GM18907 (cell line): Measurements from ENCODE around the gene ST6GALNAC3.
"Not testable (repeated sequence)": the region's sequence is repeated elsewhere in the genome, so short reads cannot be mapped to it uniquely, and the experiment has no call there.

ENCODE experiments used
- ATAC-seq: cut with Tn5 transposase; IDR thresholded peaks from one replicate; pipeline ENCODE4 v1.9.1; 2021; ENCODE audit warnings: mild to moderate bottlenecking, moderate library complexity; ENCODE audit not compliant: unreplicated experiment

ST6GALNAC3 gene

DNA sequence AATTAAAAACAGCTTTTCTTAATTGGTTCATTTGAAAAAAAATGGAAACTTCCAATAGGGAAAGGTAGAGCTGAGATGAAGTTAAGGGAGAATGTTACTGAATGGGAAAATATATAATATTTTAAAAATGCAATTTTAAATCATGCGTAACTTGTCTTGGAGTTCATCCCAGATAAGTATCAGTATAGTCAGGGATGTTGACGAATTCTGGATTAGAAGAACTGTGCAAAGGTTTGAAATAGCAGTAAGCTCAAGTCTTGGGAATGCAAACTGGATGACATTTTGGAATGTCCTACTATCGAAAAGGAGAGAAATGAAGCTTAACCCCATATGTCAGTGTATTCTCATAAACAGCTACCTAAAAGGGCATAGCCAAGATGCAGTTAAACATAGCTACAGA, 4.0 kb upstream of the ST6GALNAC3 start:
- no peak for ATAC-seq

- ATAC-seq = no peak
Observed at GRCh38 chr1:76073481-76073880, 1.1 kb upstream of the ST6GALNAC3 start.

DNA sequence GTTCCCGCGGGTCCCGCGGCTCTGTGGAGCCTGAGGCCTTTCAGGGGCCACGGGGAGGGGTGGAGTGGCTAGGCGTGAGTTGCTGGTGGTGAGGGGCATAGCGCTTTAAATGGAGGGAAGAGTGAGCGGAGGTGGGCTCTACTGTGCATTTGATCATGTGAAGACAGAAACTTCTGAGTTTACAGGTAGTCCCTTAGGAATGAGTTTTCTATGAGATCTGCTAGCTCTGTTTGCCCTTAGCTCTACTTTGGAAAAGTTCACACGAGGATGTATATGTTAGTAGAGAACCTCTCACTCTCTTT, 593 bp downstream of the ST6GALNAC3 start:
- ATAC-seq = no peak

DNA sequence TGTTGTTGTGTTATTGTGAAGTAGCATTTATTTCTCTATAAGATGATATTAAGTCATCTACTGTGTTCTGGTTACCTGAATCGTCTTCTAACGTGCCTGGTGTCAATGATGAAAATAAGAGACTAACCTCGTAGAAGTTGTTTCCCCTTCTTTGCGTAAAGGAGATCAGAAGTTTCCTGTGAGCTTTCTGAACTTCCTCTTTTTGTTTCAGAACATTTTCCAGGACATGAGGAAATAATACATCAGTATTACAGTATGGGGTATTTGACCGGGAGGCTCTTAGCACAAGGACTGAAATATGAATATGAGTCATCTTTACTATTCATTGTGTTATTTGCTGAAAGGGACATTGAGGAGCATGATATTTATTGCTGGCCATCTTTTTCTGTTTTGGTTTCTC, 1.3 kb downstream of the ST6GALNAC3 start:
- ATAC-seq = no peak

DNA sequence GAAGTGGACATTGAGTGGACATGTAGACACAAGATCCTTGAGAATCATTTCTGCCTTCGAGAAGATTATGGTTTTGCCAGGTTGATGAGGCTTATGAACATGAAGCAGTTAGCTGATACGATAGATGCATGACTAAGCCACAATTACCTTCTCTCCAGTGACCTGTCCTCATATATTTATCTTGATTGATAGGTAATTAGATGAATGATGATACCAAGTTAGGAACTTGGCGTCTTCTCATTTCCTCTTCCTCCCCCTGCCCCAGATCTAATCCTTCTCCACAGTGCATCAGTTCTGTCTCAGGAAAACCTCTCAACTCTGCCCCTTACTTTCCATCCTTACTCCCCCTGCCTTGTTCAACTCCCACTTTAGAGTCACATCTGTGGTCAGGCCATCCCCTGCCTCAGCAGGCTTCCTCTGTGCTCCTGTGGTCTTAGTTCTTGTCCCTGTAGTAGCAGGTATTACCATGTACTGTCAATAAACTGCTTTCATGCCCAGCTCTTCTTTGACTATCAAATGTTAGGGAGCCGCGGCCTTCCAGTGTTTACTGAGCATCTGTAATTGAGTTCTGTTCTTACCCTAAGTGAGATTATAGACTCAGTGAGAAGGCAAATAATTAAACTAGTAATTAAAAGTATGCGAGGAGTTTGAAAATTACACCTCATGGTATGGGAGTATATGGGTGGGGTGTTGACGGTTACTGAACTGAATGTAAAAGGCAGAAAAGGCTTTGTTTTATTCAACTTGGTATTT, 5.1 kb downstream of the ST6GALNAC3 start:
- ATAC-seq = no peak

GRCh38 chr1:76080552-76081079, 6.1 kb downstream of the ST6GALNAC3 start:
- no peak for ATAC-seq

- ATAC-seq = no peak
Observed at GRCh38 chr1:76082062-76082461, 7.5 kb downstream of the ST6GALNAC3 start.

DNA sequence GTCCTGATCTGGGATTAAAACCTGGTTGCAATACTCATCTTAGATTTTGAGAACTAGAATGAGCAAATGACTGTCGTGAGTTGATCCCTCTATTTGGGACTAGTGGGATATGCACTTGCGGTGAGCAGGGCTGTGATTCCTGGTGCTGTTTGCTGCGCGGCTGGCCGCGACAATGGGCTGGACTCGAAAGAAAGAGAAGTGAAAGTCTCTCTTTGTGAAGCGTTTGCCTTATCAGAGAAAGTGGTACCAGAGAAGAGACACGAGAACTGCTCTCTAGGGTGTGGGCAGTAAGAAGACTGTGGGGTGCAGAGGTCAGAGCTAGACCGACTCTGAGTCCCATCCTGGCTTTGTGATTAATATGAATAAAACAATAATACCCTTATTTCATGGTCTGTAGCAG, 8.6 kb downstream of the ST6GALNAC3 start:
- no peak for ATAC-seq

DNA sequence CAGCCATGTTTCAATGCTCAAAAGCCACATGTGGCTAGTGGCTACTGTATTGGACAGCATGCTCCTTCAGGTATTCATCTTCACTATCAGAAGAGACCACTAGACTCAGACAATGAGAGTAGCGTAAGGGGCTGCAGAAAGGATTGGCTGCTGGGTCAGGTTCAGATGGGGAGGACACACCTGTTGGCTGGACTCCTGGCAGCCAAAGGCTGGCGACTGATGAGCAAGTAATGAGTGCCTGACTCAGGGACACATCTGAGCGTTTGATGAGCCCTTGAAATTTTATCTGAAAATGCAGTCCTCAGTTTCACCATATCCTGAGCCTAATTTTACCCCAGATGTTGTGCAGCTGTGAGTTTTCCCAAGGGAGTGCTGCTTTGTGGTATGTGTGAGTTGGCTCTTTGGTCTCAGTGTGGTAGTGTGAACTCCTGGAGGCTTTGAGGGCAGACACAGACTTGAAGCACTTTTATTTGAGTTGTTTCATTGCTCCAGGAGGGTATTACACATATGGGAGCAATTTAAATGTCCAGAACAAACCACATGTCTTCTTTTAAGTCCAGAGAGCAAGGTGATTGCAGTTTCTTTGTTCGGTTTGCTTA, 9.6 kb downstream of the ST6GALNAC3 start:
- ATAC-seq = no peak

GRCh38 chr1:76084685-76085084, 10.1 kb downstream of the ST6GALNAC3 start:
- no peak for ATAC-seq

DNA sequence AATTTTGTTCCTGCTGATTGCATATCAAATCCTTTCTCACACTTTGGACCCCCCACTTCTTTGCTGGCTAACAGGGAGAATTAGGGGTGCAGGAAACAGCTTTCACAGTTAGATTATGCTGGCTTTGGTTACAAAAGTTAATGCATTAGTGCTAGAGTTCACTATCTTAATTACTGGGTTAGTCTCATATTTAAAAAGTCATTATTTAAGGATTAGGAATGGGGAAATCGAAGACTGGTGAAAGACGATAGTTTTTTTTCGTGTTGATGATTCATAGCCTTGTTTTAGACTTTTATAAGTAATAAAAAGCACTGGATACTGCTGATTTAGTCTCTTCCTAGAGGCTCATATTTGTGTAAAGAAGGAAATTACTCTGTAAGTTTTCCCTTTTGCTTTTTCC, 11.6 kb downstream of the ST6GALNAC3 start:
- ATAC-seq = no peak

DNA sequence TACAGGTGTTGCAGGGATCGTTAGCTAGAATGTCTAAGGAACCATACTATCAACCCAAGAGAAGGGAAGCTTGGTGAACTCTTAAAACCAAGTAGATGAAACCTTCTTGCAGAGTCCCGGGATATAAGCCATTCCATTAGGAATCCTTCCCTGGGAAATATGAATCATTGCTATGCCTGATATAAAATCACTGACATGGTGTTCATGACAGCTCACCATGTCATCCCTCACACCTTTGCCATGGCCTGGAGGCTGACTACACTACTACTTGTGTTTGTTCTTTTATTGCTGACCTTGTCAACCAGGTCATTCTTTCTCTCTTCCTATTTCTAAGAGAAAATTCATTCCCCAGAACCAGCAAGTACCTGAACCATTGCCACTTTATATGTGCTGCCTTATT, 12.1 kb downstream of the ST6GALNAC3 start:
- ATAC-seq = no peak

DNA sequence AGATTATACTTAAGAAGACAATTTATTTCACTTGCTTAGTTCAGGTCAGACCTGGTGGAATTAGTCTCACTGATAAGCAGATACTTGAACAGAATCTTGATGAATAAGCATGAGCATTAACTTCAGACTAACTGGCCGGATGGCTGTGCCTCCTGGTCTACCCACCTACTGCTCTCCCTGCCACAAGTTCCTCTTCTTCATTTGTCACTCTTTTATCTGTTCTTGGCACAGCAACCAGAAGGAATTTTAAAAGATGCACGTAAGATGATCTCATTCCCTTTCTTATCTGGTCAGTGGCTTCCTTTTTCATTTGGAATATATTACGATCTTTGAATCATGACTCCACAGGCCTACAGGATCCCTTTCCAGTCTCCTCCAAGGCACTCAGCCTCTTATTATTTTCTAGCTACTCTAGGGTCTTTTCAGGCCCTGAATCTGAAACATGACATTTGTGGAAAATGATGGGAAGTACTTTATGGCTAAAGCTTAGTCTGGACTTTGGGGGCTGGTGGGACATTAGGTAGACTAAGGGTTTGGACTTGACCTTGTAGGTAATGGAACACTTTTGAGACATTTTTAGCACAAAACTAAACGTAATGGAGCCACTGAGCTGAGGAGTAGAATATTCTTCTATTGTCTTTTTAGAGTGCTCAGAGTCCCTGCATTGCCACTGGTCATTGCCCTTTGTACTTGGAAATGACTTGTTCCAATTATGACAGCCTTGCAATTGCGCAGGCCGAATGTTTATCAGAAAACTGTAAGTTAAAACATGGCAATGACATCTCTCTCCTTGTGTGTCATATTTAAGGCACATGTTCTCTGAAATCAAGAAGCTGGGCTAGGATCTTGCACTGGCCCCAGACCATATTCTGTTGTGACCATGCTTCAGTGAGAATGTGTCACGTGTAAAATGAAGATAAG, 16.0 kb downstream of the ST6GALNAC3 start:
- no peak for ATAC-seq

DNA sequence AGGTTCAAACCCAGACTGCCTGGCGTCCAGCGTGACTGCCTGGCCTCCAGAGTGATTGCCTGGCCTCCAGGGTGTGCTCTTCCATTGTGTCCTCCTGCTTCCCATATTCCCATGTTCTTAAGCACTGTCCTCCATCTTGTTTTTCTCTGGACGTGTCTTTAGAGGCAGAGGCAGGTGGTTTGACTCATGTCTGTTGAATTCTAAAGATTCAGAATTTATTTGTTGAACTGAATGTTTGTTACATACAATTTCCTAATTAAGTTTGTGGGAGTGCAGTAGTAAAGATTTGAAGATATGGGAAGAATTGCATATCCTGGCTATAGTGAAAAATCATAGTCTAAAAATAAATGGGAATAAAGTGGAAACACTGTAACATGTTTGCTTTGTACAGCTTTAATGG, 18.3 kb downstream of the ST6GALNAC3 start:
- no peak for ATAC-seq

GRCh38 chr1:76093522-76094312, 19.2 kb downstream of the ST6GALNAC3 start:
- ATAC-seq = no peak

- no peak for ATAC-seq
Observed at GRCh38 chr1:76095802-76096201, 21.3 kb downstream of the ST6GALNAC3 start.

DNA sequence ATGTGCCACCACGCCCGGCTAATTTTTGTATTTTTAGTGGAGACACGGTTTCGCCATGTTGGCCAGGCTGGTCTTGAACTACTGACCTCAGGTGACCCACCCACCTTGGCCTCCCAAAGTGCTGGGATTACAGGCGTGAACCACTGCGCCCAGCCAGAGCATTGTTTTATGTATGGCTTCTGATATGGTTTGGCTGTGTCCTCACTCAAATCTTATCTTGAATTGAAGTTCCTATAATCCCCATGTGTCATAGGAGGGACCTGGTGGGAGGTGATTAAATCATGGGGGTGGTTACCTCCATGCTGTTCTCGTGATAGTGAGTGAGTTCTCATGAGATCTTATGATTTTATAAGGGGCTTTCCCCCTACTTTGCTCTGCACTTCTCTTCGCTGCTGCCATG, 22.5 kb downstream of the ST6GALNAC3 start:
- ATAC-seq = not testable (repeated sequence)

- ATAC-seq = no peak
Observed at GRCh38 chr1:76098845-76099244, 24.3 kb downstream of the ST6GALNAC3 start.

DNA sequence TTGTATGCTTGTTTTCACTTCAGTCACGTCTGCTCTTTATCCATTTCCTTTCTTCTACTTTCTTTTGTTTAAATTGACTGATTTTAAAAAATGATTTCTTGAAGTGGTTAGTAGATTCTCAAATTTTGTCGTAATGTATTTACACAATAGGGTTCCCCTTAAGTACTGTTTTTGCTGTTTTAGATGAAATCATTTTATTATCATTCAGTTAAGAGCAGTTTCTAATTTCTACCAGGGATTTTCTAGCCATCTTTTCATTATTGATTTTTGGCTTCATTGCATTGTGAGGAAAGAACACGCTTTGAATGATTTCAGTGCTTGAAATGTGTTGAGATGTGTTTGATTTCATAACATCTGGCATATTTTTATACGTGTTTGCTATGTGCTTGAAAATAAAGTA, 27.0 kb downstream of the ST6GALNAC3 start:
- no peak for ATAC-seq

- no peak for ATAC-seq
Observed at GRCh38 chr1:76102046-76102445, 27.5 kb downstream of the ST6GALNAC3 start.

DNA sequence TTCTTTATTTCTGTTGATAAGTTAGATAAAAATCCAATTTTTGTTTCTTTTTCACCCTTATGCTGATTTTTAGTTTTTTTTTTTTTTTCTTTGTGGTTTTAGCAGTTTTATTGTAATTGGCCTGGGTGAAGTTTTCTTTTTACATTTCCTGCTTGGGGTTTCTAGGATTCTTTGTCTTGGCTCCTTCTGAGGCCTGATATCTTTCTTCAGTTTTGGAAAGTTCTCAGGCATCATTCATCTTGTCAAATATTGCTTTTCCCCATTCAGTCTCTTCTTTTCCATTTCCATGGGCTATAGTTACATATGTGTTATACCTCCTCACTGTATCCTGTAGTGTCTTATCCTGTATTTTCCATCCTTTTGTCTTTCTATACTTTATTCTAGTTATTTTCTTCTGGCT, 28.5 kb downstream of the ST6GALNAC3 start:
- no peak for ATAC-seq
